Smooth muscle cell (in vitro differentiated cells): ENCODE data around the gene ERLEC1. TPM values are rescaled to one million over a fixed set of nuclear protein-coding genes. Genes with fewer than 3 reads are reported as not detected.

Experiments
- DNase-seq: peaks from one replicate; lab custom pipeline; 2025; ENCODE audit not compliant: unreplicated experiment; lab: John Stamatoyannopoulos, UW
- H2AFZ ChIP-seq: fragments of 200-600 bp; sonication (generic); 2 replicates; pipeline ENCODE4 v1.6.0; 2016; ENCODE audit warnings: antibody characterized with exemption, low read depth, mild to moderate bottlenecking
- H3F3A ChIP-seq: fragments of 200-600 bp; sonication (generic); 2 replicates; pipeline ENCODE4 v1.6.0; 2017; ENCODE audit warnings: antibody characterized with exemption, low read depth
- H3K27ac ChIP-seq: fragments of 200-600 bp; sonication (generic); 2 replicates; pipeline ENCODE4 v1.5.1; 2016; ENCODE audit warnings: low read depth, mild to moderate bottlenecking
- H3K27me3 ChIP-seq: fragments of 200-600 bp; sonication (generic); 2 replicates; pipeline ENCODE4 v1.6.1; 2016; ENCODE audit warnings: low read depth, mild to moderate bottlenecking
- H3K36me3 ChIP-seq: fragments of 200-600 bp; sonication (generic); 2 replicates; pipeline ENCODE4 v1.5.1; 2016; ENCODE audit warnings: low read depth
- H3K4me1 ChIP-seq: fragments of 200-600 bp; sonication (generic); 2 replicates; pipeline ENCODE4 v1.5.1; 2016; ENCODE audit warnings: low read depth
- H3K4me2 ChIP-seq: fragments of 200-600 bp; sonication (generic); 2 replicates; pipeline ENCODE4 v1.6.0; 2016; ENCODE audit warnings: mild to moderate bottlenecking
- H3K4me3 ChIP-seq: fragments of 200-600 bp; sonication (generic); 2 replicates; pipeline ENCODE4 v1.5.1; 2016; ENCODE audit warnings: mild to moderate bottlenecking
- H3K79me2 ChIP-seq: fragments of 200-600 bp; sonication (generic); 2 replicates; pipeline ENCODE4 v1.6.0; 2016; ENCODE audit warnings: low read depth, mild to moderate bottlenecking
- H3K9ac ChIP-seq: fragments of 200-600 bp; sonication (generic); 2 replicates; pipeline ENCODE4 v1.6.0; 2016; ENCODE audit warnings: low read depth
- H3K9me3 ChIP-seq: fragments of 200-600 bp; sonication (generic); replicated peaks from 2 replicates; pipeline ENCODE4 v1.5.1; 2016; ENCODE audit warnings: low read depth
- H4K20me1 ChIP-seq: fragments of 200-600 bp; sonication (generic); 2 replicates; pipeline ENCODE4 v1.6.0; 2016; ENCODE audit warnings: low read depth
- WGBS: methylation state at CpG from one replicate; pipeline ENCODE4 v1.1.7; 2016; ENCODE audit warnings: low lambda C conversion rate; 5-methylcytosine and 5-hydroxymethylcytosine counted together
- polyA plus RNA-seq: library from polyadenylated mRNA; unstranded; fragments of >200 nt; fragmentation: Nextera tagmentation; extraction: Ambion mirVana; gene quantifications from 2 replicates; pipeline ENCODE4 v1.2.1, GENCODE V29; 2016
- total RNA-seq: library from RNA; depleted of rRNA; stranded (reverse); fragments of >200 nt; gene quantifications from 2 replicates; pipeline ENCODE4 v1.2.3, GENCODE V29; 2014
- TF ChIP-seq, protein P1 (sequence below): fragments of 200-600 bp; sonication (generic); IDR thresholded peaks from 2 replicates; pipeline ENCODE4 v1.5.1; 2017; ENCODE audit warnings: borderline replicate concordance, mild to moderate bottlenecking, antibody characterized with exemption; ENCODE audit not compliant: insufficient read depth, poor library complexity, severe bottlenecking

The ERLEC1 gene
- total and polyA plus RNA-seq, 2 experiments from 2014 or later = 94.0 to 106 TPM

DNA sequence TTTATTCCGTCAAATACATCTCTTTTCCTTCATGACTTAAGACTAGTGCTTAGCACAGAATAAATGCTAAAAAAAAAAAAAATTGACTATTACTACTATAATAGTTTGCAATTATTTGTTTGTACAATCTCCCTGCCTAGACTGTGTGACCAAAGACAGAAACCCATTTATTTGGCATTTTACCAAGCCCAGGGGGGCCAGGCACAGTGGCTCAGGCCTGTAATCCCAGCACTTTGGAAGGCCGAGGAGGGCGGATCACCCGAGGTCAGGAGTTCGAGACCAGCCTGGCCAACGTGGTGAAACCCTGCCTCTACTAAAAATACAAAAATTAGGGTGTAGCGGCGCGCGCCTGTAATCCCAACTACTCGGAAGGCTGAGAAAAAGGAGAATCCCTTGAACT is 1.5 kb upstream of the ERLEC1 start:
- no peak for DNase-seq
- TF ChIP-seq, protein P1, sequence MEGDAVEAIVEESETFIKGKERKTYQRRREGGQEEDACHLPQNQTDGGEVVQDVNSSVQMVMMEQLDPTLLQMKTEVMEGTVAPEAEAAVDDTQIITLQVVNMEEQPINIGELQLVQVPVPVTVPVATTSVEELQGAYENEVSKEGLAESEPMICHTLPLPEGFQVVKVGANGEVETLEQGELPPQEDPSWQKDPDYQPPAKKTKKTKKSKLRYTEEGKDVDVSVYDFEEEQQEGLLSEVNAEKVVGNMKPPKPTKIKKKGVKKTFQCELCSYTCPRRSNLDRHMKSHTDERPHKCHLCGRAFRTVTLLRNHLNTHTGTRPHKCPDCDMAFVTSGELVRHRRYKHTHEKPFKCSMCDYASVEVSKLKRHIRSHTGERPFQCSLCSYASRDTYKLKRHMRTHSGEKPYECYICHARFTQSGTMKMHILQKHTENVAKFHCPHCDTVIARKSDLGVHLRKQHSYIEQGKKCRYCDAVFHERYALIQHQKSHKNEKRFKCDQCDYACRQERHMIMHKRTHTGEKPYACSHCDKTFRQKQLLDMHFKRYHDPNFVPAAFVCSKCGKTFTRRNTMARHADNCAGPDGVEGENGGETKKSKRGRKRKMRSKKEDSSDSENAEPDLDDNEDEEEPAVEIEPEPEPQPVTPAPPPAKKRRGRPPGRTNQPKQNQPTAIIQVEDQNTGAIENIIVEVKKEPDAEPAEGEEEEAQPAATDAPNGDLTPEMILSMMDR = no peak
- H3K27me3 ChIP-seq = no peaks in the 10 kb centered on the region
- peaks cover 7% of the 10 kb centered on the region for H3F3A ChIP-seq
- peaks cover 21% of the 10 kb centered on the region for H3K4me1 ChIP-seq
- H3K9me3 ChIP-seq = no peaks in the 10 kb centered on the region
- peaks cover 93% of the 10 kb centered on the region for H3K79me2 ChIP-seq
- peak overlapping the region; percentile 71 for H3K27ac ChIP-seq
- peak overlapping the region; percentile 99 for H3K4me2 ChIP-seq
- 75% methylated on average over 11 of the region's 11 CpGs for WGBS
- peak overlapping the region; percentile 91 for H3K4me3 ChIP-seq
- H4K20me1 ChIP-seq = peaks cover 37% of the 10 kb centered on the region
- H2AFZ ChIP-seq = no peak overlapping the region
- H3K36me3 ChIP-seq = no peaks in the 10 kb centered on the region
- H3K9ac ChIP-seq = peak overlapping the region; percentile 87

DNA sequence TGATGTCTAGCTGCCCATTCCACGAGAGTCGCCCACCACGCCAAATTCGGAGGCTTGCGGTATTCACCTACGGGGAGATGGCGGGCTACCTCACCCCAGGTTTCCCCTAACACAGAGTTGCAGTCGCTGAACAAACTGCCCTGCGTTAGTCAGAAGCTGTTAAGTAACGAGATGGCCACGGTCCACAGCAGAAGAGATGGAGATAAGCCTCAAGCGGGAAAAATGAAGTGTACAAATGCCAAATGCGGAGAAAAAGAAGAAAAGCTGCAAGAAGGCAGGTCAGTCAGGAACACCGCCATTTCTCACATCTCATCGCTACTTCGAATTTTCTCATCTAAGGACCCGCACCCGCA is 516 bp upstream of the ERLEC1 start:
- H3K4me1 ChIP-seq = peaks cover 21% of the 10 kb centered on the region
- peaks cover 93% of the 10 kb centered on the region for H3K79me2 ChIP-seq
- H2AFZ ChIP-seq = peak overlapping the region; percentile 91
- peaks cover 7% of the 10 kb centered on the region for H3F3A ChIP-seq
- H3K4me3 ChIP-seq = peak overlapping the region; percentile 91
- H3K4me2 ChIP-seq = peak overlapping the region; percentile 99
- no peaks in the 10 kb centered on the region for H3K9me3 ChIP-seq
- peaks cover 43% of the 10 kb centered on the region for H4K20me1 ChIP-seq
- no peaks in the 10 kb centered on the region for H3K27me3 ChIP-seq
- under 1% methylated on average over 18 of the region's 18 CpGs for WGBS
- peak overlapping the region; percentile 71 for H3K27ac ChIP-seq
- H3K36me3 ChIP-seq = no peaks in the 10 kb centered on the region
- peak overlapping the region; percentile 87 for H3K9ac ChIP-seq
- no peak for DNase-seq
- TF ChIP-seq, protein P1 = no peak

DNA sequence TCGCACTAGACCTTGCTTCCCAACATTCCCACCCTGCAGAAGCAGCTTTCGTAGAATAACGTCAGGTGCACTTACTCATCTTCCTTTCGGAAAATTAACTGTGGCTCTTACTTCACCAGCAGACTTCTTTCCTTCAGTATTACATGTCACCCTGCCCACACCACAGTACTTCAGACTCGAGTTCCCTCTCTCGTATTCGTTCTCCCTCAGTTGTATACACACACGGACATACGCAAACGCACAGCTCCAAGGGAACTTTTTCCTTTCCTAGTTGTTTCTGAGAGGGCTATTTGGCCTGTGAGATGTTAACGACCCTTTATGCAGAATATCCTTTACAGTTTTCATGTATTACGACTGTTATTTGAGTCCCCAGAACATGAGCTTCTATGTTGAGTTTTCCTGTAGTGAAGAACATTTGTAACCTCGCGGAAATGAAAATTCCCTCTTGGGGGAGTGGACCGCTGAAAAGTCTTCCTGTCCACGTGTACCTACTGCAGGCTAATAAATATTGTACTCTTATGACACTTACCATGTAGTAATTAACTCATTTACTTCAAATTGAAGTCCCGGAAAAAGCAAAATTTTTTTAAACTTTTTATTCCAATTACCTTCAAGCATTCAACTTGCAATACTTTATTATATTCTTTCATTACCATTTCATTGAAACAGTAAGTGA is 908 bp downstream of the ERLEC1 start:
- Histone ChIP-seq H3K36me3 (no peaks in the 10 kb centered on the region), H3K79me2 (peaks cover 92% of the 10 kb centered on the region), H2AFZ (peak overlapping the region; percentile 91), H3K27ac (peak overlapping the region; percentile 71), H3K4me2 (peak overlapping the region; percentile 99), H3K4me3 (peak overlapping the region; percentile 91), H3K27me3 (no peaks in the 10 kb centered on the region), H3F3A (peaks cover 7% of the 10 kb centered on the region), H3K9me3 (no peaks in the 10 kb centered on the region), H3K4me1 (peaks cover 21% of the 10 kb centered on the region), H3K9ac (peak overlapping the region; percentile 87), H4K20me1 (peaks cover 52% of the 10 kb centered on the region)
- DNase-seq = no peak
- 10% methylated on average over 17 of the region's 17 CpGs for WGBS
- TF ChIP-seq, protein P1 = no peak

DNA sequence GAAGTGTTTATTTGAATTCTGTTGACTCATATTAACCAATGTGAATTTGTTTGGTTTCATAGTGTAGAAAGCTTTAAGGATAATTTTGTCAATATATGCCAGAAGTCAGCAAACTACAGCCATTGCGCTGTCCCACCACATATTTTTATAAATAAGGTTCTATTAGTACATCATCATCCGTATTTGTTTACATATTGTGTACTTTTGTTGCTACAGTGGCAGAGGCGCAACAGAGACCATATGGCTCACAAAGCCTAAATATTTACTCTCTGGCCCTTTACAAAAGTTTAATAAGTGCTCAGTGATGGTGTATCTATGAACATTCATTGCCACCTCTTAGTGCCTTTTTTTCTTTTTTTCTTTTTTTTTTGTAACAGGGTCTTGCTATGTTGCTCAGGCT is 6.4 kb downstream of the ERLEC1 start:
- TF ChIP-seq, protein P1 = no peak
- Histone ChIP-seq H4K20me1 (peaks cover 52% of the 10 kb centered on the region), H3K27ac (no peak overlapping the region), H3K9ac (no peak overlapping the region), H3K36me3 (peaks cover 20% of the 10 kb centered on the region), H3K4me3 (no peak overlapping the region), H2AFZ (no peak overlapping the region), H3K27me3 (no peaks in the 10 kb centered on the region), H3K79me2 (peaks cover 54% of the 10 kb centered on the region), H3F3A (no peaks in the 10 kb centered on the region), H3K9me3 (no peaks in the 10 kb centered on the region), H3K4me1 (peaks cover 2% of the 10 kb centered on the region), H3K4me2 (no peak overlapping the region)
- DNase-seq = no peak
- 96% methylated on average over 3 of the region's 3 CpGs for WGBS
